ENCODE data around the gene TNFAIP2.

TNFAIP2 gene

GRCh38 chr14:103121121-103121845 is 2.0 kb upstream of the TNFAIP2 start:
- in situ Hi-C loops (cut with MboI; ENCODE audit: low sequenced_read_pairs) = no loop called here

- in situ Hi-C loops (cut with MboI; ENCODE audit: low sequenced_read_pairs) = no loop called here
Observed at GRCh38 chr14:103121846-103122584, 1.2 kb upstream of the TNFAIP2 start.

GRCh38 chr14:103122585-103122946 is 695 bp upstream of the TNFAIP2 start:
- in situ Hi-C loops (cut with MboI; ENCODE audit: low sequenced_read_pairs) = no loop called here

- in situ Hi-C loops (cut with MboI; ENCODE audit: low sequenced_read_pairs) = no loop called here
Observed at GRCh38 chr14:103123634-103124500, 606 bp downstream of the TNFAIP2 start.

GRCh38 chr14:103124501-103125001 is 1.3 kb downstream of the TNFAIP2 start:
- in situ Hi-C loops (cut with MboI; ENCODE audit: low sequenced_read_pairs) = no loop called here

- in situ Hi-C loops (cut with MboI; ENCODE audit: low sequenced_read_pairs) = no loop called here
Observed at GRCh38 chr14:103125098-103126070, 2.1 kb downstream of the TNFAIP2 start.

GRCh38 chr14:103126088-103126872 is 3.0 kb downstream of the TNFAIP2 start:
- in situ Hi-C loops (cut with MboI; ENCODE audit: low sequenced_read_pairs) = no loop called here

- in situ Hi-C loops (cut with MboI; ENCODE audit: low sequenced_read_pairs) = no loop called here
Observed at GRCh38 chr14:103126873-103127304, 3.6 kb downstream of the TNFAIP2 start.

- in situ Hi-C loops (cut with MboI; ENCODE audit: low sequenced_read_pairs) = no loop called here
Observed at GRCh38 chr14:103127356-103127755, 4.1 kb downstream of the TNFAIP2 start.

- in situ Hi-C loops (cut with MboI; ENCODE audit: low sequenced_read_pairs) = no loop called here
Observed at GRCh38 chr14:103127861-103128598, 4.8 kb downstream of the TNFAIP2 start.

- in situ Hi-C loops (cut with MboI; ENCODE audit: low sequenced_read_pairs) = no loop called here
Observed at GRCh38 chr14:103128631-103129300, 5.5 kb downstream of the TNFAIP2 start.

GRCh38 chr14:103129301-103130016 is 6.2 kb downstream of the TNFAIP2 start:
- in situ Hi-C loops (cut with MboI; ENCODE audit: low sequenced_read_pairs) = no loop called here

- in situ Hi-C loops (cut with MboI; ENCODE audit: low sequenced_read_pairs) = no loop called here
Observed at GRCh38 chr14:103130017-103130764, 6.9 kb downstream of the TNFAIP2 start.

- in situ Hi-C loops (cut with MboI; ENCODE audit: low sequenced_read_pairs) = no loop called here
Observed at GRCh38 chr14:103130965-103131364, 7.7 kb downstream of the TNFAIP2 start.

GRCh38 chr14:103131580-103131979 is 8.3 kb downstream of the TNFAIP2 start:
- in situ Hi-C loops (cut with MboI; ENCODE audit: low sequenced_read_pairs) = no loop called here

GRCh38 chr14:103132381-103133209 is 9.3 kb downstream of the TNFAIP2 start:
- in situ Hi-C loops (cut with MboI; ENCODE audit: low sequenced_read_pairs) = no loop called here

All from hTERT RPE-1 (cell line).